Thymus (tissue), 11 donors: ENCODE measurements around the gene MT1X. TPM values are rescaled to one million over a fixed set of nuclear protein-coding genes. Genes with fewer than 3 reads are reported as not detected.
"Not testable (repeated sequence)": the region's sequence is repeated elsewhere in the genome, so short reads cannot be mapped to it uniquely, and the experiment has no call there.

Source experiments
- DNase-seq, 9 donors: peaks; one replicate each; pipeline ENCODE4 v3.0.0-alpha.2; 2013; ENCODE audit warnings: low spot score in 9 of 9, low read depth in 6 of 9, missing footprints in 1 of 9
- H3K27ac ChIP-seq, 2 donors: one replicate each; pipeline ENCODE4 v1.5.1; 2013; ENCODE audit warnings: control low read depth in 1 of 2, low read depth in 1 of 2, low read length in 1 of 2, mild to moderate bottlenecking in 1 of 2, moderate library complexity in 1 of 2
- H3K27me3 ChIP-seq, 2 donors: one replicate each; pipeline ENCODE4 v1.5.1; 2013; ENCODE audit warnings: low read length in 1 of 2; ENCODE audit not compliant: control insufficient read depth in 2 of 2, insufficient read depth in 1 of 2
- H3K36me3 ChIP-seq, 2 donors: one replicate each; pipeline ENCODE4 v1.5.1; 2013; ENCODE audit warnings: low read length in 1 of 2, mild to moderate bottlenecking in 1 of 2, moderate library complexity in 1 of 2; ENCODE audit not compliant: control insufficient read depth in 2 of 2, insufficient read depth in 2 of 2
- H3K4me1 ChIP-seq, 2 donors: one replicate each; pipeline ENCODE4 v1.5.1; 2013; ENCODE audit warnings: low read length in 2 of 2; ENCODE audit not compliant: control insufficient read depth in 2 of 2, insufficient read depth in 2 of 2
- H3K4me3 ChIP-seq, 2 donors: one replicate each; pipeline ENCODE4 v1.5.1; 2013; ENCODE audit warnings: low read length in 2 of 2, control low read depth in 1 of 2, mild to moderate bottlenecking in 1 of 2
- H3K9me3 ChIP-seq, 2 donors: one replicate each; pipeline ENCODE4 v1.5.1; 2013; ENCODE audit warnings: low read length in 1 of 2, mild to moderate bottlenecking in 1 of 2; ENCODE audit not compliant: control insufficient read depth in 2 of 2, insufficient read depth in 1 of 2
- WGBS: extraction: QIAGEN DNeasy Blood & Tissue Kit; methylation state at CpG from one replicate; pipeline ENCODE4 v1.1.7; 2013; 5-methylcytosine and 5-hydroxymethylcytosine counted together
- polyA plus RNA-seq: library from polyadenylated mRNA; stranded (reverse); fragments of 200-250 nt; gene quantifications from one replicate; pipeline ENCODE4 v1.2.3, GENCODE V29; 2013
- total RNA-seq: library from RNA; stranded (reverse); fragments of 120-200 nt; gene quantifications from one replicate; pipeline ENCODE4 v1.2.4, GENCODE V29; 2013
- donor health status: healthy.

The MT1X gene
- total and polyA plus RNA-seq, 2 donors = 21.2 to 3,725 TPM

DNA sequence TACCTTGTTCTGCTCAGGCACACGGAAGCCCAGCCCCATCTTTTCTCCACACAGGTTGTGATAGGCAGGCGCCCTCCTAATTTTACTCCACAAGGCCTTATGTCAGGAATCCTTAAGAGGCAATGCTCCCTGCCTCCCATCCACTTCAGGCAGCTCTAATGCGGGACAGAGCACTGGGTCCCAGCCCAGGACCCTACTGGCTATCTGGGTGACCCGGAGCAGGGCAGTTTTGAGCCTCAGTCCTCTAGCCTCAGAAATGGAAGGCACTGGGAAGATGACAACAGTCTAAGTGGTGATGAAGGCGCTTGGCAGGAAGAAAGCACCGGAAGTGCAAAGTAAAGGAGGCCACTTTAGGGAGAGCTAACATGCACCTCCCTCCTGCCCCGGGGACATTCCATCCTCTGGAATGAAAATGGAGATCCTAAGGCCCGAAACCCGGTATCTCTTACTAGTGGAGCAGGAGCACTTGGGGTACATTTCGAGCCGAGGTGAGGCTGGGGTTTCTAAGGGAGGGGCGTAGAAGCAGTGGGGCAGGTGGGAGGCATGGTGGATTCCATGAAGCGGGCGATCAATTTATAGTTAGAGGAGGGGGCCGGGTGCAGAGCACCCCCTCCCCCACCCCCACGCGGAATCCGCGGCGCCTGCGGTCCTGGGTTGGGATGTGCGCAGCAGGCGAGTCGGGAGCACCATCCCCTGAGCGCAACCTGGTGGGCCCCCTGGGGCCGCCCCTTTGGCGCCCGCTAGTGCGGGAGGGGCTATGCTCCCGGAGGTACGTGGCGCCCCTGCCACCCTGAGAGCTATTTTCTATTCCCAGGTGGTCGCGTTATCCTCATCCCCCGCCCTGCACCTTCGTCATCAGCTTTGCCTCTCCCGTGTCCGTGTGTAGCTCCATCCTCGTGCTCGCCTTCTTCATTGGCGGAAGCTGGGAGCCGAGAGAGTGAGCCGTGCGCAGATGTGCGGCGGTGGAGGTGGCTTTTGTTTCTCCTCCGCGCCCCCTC lies 19.6 kb upstream of the MT1X start:
- H3K4me1 ChIP-seq = peaks cover 15 to 26% of the 10 kb centered on the region in 2 donors
- peaks cover 56 to 99% of the 10 kb centered on the region in 2 donors for H3K27me3 ChIP-seq
- peaks cover 0 to 7% of the 10 kb centered on the region in 2 donors for H3K9me3 ChIP-seq
- DNase-seq = peak in 2 of 9 donors; percentile 33 to 58
- no peak overlapping the region for H3K27ac ChIP-seq
- H3K4me3 ChIP-seq = peak overlapping the region; percentile 39 to 46
- WGBS = 12% methylated on average over 48 of the region's 48 CpGs
- no peaks in the 10 kb centered on the region for H3K36me3 ChIP-seq

DNA sequence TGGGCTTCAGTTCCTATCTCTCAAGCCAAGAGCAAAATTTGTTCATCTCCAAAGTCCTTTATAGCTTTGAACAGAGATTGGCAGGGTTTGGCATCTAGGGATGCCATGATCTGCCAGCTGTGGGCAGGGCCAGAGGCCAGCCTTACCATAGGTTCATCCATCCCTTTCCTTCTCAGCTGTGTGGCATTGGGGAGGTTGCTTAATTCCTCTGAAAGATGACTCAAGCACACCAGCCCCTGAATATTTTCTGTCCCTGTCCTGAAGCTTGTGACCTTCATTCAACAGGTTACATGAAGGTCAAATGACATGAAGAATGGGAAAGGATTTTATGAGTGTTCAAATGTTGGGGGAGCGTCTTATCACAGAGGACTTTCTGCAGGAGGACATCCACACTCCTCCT lies 17.8 kb upstream of the MT1X start:
- Histone ChIP-seq H3K27ac (no peak overlapping the region), H3K36me3 (no peaks in the 10 kb centered on the region), H3K9me3 (no peaks in the 10 kb centered on the region), H3K4me1 (peaks cover 12 to 19% of the 10 kb centered on the region in 2 donors), H3K4me3 (no peak overlapping the region), H3K27me3 (peaks cover 58 to 99% of the 10 kb centered on the region in 2 donors)
- DNase-seq = no peak
- WGBS = 100% methylated on average over 1 of the region's 1 CpG

DNA sequence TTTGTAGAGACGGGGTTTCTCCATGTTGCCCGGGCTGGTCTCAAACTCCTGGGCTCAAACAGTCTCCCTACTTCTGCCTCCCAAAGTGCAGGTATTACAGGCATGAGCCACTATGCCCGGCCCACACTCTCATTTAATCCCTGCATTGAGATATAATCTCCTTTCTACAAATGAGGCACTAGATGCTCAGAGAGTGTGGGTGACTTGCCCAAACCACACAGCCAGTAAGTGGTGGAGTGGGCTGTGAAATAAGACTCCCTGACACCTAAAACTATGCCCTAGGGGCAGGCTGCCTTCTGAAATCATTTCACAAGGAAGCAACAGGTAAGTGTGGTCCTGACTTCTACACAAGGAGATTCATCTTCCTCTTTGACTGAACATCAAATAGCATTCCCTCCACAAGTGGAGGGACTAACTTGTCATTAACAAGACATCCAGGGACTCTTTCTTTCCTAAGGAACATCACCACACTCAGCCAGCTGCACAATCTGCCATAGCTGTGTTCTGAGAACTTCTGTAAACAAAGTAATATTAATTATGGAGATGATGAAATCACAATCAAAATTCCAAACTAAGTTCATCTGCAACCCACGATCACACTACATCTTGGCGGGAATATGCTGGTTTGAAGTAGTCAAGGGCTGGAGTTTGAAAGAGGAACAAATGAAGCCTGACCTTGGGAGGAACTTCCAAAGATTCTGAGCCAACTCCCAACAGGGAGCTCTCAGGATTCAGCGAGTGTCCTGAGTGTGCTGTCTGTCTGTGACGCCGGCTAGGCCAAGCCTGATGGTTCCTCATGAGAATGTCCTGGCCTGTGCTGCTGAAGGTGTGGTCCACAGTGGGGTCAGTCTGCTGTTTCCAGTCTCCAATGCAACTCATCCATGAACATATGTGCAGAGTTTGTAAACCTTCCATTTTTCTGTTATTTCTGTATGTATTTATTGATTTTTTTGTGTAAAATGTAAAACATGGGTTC lies 16.7 kb upstream of the MT1X start:
- H3K4me1 ChIP-seq = peaks cover 12 to 21% of the 10 kb centered on the region in 2 donors
- 78% methylated on average over 8 of the region's 8 CpGs for WGBS
- not testable (repeated sequence) for H3K4me3 ChIP-seq, H3K27ac ChIP-seq, H3K9me3 ChIP-seq, H3K36me3 ChIP-seq, DNase-seq
- H3K27me3 ChIP-seq = peaks cover 61 to 99% of the 10 kb centered on the region in 2 donors

DNA sequence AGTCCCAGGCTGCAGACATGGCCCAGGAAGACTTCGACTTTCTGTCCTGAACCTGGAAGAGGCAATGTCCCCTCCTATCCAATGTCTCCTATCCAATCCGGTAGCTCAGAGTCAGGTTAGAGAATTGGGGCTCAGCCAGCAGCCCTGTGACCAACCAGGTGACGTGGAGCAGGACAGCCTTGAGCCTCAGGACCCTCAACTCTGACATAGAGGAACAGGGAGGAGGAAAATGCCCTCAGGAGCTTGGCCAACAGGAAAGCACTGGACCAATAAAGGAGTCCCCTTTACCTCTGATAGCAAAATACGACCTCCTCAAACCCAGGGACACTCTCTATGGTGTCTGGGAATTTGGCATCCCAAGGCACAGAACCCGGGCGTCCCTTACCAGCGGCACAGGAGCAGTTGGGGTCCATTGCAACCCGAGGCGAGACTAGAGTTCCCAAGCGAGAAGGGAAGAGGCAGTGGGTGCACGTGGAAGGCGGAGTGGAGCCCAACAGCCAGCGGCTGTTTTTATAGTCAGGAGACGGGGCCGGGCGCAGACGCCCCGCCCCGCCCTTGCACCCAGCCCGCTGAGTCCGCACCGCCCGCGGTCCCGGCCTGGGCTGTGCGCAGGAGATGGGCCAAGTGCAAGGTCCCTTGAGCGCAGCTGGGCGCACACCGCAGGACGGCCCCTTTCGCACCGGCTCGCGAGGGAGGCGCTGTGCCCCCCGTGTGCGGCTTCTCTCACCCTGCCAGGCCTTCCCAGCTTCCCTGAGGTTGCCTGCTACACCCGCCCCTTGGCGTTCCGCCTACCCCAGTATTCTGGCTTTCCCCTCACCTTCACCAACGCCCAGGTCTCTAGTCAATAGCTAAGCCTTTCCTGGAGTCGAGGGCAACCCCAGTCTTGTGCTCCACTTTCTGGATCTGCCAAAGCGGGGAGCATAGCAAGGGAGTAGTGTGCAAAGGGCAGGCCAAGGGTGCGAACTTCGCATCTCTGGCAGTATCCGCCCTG lies 14.4 kb upstream of the MT1X start, which contains the start of gene MT1G:
MT1G (minus strand) TSS at position 485 of the 991 bp plus-strand sequence; CDS start at position 413, 72 bp downstream.
- peak in 1 of 9 donors; percentile 23 for DNase-seq
- no peak within 1 kb of the TSS for H3K27ac ChIP-seq
- peak within 1 kb of the TSS in 1 of 2 donors; percentile 6 for H3K4me3 ChIP-seq
- H3K9me3 ChIP-seq = no peaks in the 10 kb centered on the region
- peaks cover 7 to 12% of the 10 kb centered on the region in 2 donors for H3K4me1 ChIP-seq
- no peaks in the 10 kb centered on the region for H3K36me3 ChIP-seq
- peaks cover 71 to 100% of the 10 kb centered on the region in 2 donors for H3K27me3 ChIP-seq
- WGBS = 7% methylated on average over 46 of the region's 46 CpGs

DNA sequence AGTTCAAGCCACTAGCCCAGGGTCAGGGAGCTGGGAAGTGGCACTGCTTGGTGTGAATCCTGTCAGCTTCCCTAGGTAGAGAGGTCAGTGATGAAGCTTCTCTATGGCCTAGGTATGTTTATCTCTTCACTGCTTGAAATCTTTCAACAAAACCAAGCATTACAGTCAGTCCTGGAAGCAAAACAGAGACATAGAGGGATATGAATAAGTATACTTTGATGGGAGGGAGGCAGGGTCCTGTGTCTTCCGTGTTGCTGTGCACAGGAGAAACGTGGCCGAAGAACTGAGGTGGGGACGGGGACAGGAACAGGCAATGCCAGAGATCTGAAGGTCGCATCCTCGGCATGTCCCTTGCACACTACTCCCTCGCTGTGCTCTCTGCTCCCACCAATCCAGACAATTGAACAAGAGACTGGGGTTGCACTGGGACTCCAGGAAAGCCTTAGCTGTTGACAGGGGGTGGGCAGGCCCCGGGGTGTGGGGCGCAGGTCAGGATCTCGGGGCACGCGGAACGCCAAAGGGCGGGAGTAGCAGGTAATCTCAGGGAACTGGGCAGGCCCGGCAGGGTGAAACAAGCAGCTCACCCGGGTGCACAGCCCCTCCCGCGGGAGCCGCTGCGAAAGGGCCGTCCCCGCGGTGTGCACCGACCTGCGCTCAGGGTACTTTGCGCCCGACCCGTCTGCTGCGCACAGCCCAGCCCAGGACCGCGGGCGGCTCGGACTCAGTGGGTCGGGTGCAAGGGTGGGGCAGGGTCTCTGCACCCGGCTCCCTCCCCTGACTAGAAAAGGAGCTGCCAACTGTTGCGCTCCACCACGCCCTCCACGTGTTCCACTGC lies 13.0 kb upstream of the MT1X start, which contains the start of gene MT1H:
MT1H (plus strand) TSS at position 810 of the 835 bp plus-strand sequence. CDS start 71 bp downstream, outside the sequence.
- no peak within 1 kb of the TSS for H3K4me3 ChIP-seq
- DNase-seq = no peak
- H3K4me1 ChIP-seq = peaks cover 6 to 8% of the 10 kb centered on the region in 2 donors
- no peaks in the 10 kb centered on the region for H3K36me3 ChIP-seq
- H3K27ac ChIP-seq = no peak within 1 kb of the TSS
- H3K27me3 ChIP-seq = peaks cover 67 to 98% of the 10 kb centered on the region in 2 donors
- H3K9me3 ChIP-seq = no peaks in the 10 kb centered on the region
- 10% methylated on average over 38 of the region's 38 CpGs for WGBS

DNA sequence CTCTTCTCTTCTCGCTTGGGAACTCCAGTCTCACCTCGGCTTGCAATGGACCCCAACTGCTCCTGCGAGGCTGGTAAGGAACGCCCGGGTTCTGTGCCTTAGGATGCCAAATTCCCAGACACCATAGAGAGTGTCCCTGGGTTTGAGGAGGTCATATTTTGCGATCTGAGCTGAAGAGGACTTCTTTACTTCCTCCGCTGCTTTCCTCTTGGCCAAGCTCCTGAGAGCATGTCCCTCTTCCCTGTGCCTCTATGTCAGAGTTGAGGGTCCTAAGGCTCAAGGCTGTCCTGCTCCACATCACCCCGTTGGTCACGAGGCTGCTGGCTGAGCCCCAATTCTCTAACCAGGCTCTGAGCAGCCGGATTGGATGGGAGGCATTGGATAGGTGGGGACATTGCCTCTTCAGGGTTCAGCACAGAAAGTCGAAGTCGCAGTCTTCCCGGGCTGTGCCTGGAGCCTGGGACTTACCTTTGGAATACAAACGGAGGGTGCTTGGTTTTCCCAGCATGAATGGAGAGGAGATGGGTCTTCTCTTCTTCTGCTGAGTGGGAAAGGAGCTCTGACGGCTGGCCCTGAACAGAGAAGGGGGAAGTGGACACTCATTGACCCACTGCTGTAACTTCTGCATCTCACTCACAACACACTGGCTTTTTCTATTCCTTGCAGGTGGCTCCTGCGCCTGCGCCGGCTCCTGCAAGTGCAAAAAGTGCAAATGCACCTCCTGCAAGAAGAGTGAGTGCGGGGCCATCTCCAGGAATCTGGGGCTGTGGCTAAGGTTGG lies 12.2 kb upstream of the MT1X start:
- no peak for DNase-seq
- Histone ChIP-seq H3K9me3 (no peaks in the 10 kb centered on the region), H3K4me3 (no peak overlapping the region), H3K27ac (no peak overlapping the region), H3K4me1 (peaks cover 6 to 8% of the 10 kb centered on the region in 2 donors), H3K27me3 (peaks cover 60 to 93% of the 10 kb centered on the region in 2 donors), H3K36me3 (no peaks in the 10 kb centered on the region)
- WGBS = 10% methylated on average over 19 of the region's 19 CpGs

DNA sequence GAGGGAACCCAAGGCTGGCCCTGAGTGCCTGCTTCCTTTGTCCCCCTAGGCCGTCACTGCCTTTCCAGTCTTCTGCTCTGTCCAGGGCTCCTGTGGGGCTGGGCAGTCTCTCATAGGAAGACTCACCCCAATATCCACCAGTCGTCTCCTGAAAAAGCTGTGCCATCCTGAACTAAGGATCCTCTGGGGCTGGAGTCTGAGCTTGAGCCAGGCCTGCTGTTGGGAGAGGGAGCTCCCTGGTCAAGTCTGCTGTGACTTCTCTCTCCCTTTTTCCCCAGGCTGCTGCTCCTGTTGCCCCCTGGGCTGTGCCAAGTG lies 11.7 kb upstream of the MT1X start:
- Histone ChIP-seq H3K27ac (no peak overlapping the region), H3K4me3 (no peak overlapping the region), H3K9me3 (no peaks in the 10 kb centered on the region), H3K36me3 (no peaks in the 10 kb centered on the region), H3K4me1 (peaks cover 8 to 10% of the 10 kb centered on the region in 2 donors), H3K27me3 (peaks cover 60 to 93% of the 10 kb centered on the region in 2 donors)
- WGBS = 51% methylated on average over 2 of the region's 2 CpGs
- DNase-seq = no peak
